NCI-H187 (cell line): ENCODE data around the gene ERGIC2.

ENCODE experiments used
- DNase-seq, 2 experiments: peaks; one replicate each; lab custom pipeline; 2025; lab: John Stamatoyannopoulos, UW

The ERGIC2 gene

GRCh38 chr12:29374913-29375312, 6.1 kb downstream of the ERGIC2 start:
- no peak for DNase-seq

GRCh38 chr12:29374012-29374411, 7.0 kb downstream of the ERGIC2 start:
- no peak for DNase-seq

GRCh38 chr12:29365091-29365490, 15.9 kb downstream of the ERGIC2 start:
- DNase-seq = no peak

- no peak for DNase-seq
These were observed 26.0 kb downstream of the ERGIC2 start for GRCh38 chr12:29354954-29355353.

GRCh38 chr12:29350080-29350479, 30.9 kb downstream of the ERGIC2 start:
- no peak for DNase-seq

- no peak for DNase-seq
These were observed 34.1 kb downstream of the ERGIC2 start for GRCh38 chr12:29346769-29347421.

GRCh38 chr12:29343022-29343799, 37.8 kb downstream of the ERGIC2 start:
- no peak for DNase-seq

GRCh38 chr12:29337325-29337724, 43.6 kb downstream of the ERGIC2 start:
- DNase-seq = no peak

- DNase-seq = no peak
These were observed 46.0 kb downstream of the ERGIC2 start for GRCh38 chr12:29334937-29335336.

- no peak for DNase-seq
These were observed 47.8 kb downstream of the ERGIC2 start for GRCh38 chr12:29333178-29333577.

GRCh38 chr12:29329411-29329810, 51.6 kb downstream of the ERGIC2 start:
- DNase-seq = no peak

GRCh38 chr12:29322157-29322556, 58.8 kb downstream of the ERGIC2 start:
- DNase-seq = no peak

- DNase-seq = no peak
These were observed 60.5 kb downstream of the ERGIC2 start for GRCh38 chr12:29320295-29321085.

GRCh38 chr12:29317556-29318363, 63.2 kb downstream of the ERGIC2 start:
- no peak for DNase-seq

GRCh38 chr12:29316752-29317151, 64.2 kb downstream of the ERGIC2 start:
- no peak for DNase-seq

- no peak for DNase-seq
These were observed 66.6 kb downstream of the ERGIC2 start for GRCh38 chr12:29314416-29314815.

GRCh38 chr12:29310899-29311298, 70.1 kb downstream of the ERGIC2 start:
- no peak for DNase-seq

- DNase-seq = no peak
These were observed 71.6 kb downstream of the ERGIC2 start for GRCh38 chr12:29309320-29309902.

GRCh38 chr12:29306682-29307081, 74.3 kb downstream of the ERGIC2 start:
- DNase-seq = no peak

GRCh38 chr12:29306266-29306665, 74.7 kb downstream of the ERGIC2 start:
- no peak for DNase-seq

- DNase-seq = no peak
These were observed 76.6 kb downstream of the ERGIC2 start for GRCh38 chr12:29304388-29304787.

GRCh38 chr12:29301114-29301513, 79.9 kb downstream of the ERGIC2 start:
- no peak for DNase-seq
